ENCODE data around the gene ELAC2. TPM values are rescaled to one million over a fixed set of nuclear protein-coding genes. Genes with fewer than 3 reads are reported as not detected.

ELAC2 gene
- total and polyA plus RNA-seq, 12 donors = 32.3 to 76.8 (median 61.4) TPM

- 80 to 85% methylated on average over 8 of the region's 8 CpGs for WGBS, 2 donors
- Histone ChIP-seq H3K9me3 (no peaks in the 10 kb centered on the region), H3K27me3 (no peaks in the 10 kb centered on the region), H3K4me1 (peaks cover 0 to 6% (median 0%) of the 10 kb centered on the region in 9 donors), H3K27ac (no peak overlapping the region), H3K36me3 (peaks cover 3 to 100% (median 86%) of the 10 kb centered on the region in 9 donors), H3K4me3 (no peak overlapping the region)
- ATAC-seq (no peak), DNase-seq (no peak)
- intact Hi-C loops (cut with DNase I) = loop anchor here (5.0 to 10.0 kb wide), 15 partner anchors 73 to 823 kb away; partner anchors contain the start of genes MYOCD (in 6 of the 10) and ARHGAP44 (in 1 of the 10)
- no peak for TF ChIP-seq CTCF (IDR thresholded peaks at IDR 0.05)
Observed at GRCh38 chr17:13000561-13000960, 17.3 kb downstream of the ELAC2 start.

GRCh38 chr17:12998874-12999273 is 19.0 kb downstream of the ELAC2 start:
- H3K4me1 ChIP-seq = peaks cover 0 to 6% (median 0%) of the 10 kb centered on the region in 9 donors
- TF ChIP-seq CTCF (IDR thresholded peaks at IDR 0.05) = no peak
- H3K27me3 ChIP-seq = no peaks in the 10 kb centered on the region
- peaks cover 3 to 100% (median 88%) of the 10 kb centered on the region in 9 donors for H3K36me3 ChIP-seq
- DNase-seq = no peak
- H3K27ac ChIP-seq = no peak overlapping the region
- no peak overlapping the region for H3K4me3 ChIP-seq
- intact Hi-C loops (cut with DNase I) = loop anchor here in 2 of 10 donors (10.0 kb wide), 2 partner anchors 244 to 814 kb away; no protein-coding TSS in a partner anchor
- H3K9me3 ChIP-seq = no peaks in the 10 kb centered on the region
- 94 to 95% methylated on average over 5 of the region's 5 CpGs for WGBS, 2 donors
- ATAC-seq = no peak

GRCh38 chr17:12998461-12998860 is 19.4 kb downstream of the ELAC2 start:
- ATAC-seq (no peak), DNase-seq (no peak)
- no peak for TF ChIP-seq CTCF (IDR thresholded peaks at IDR 0.05)
- no peak overlapping the region for H3K4me3 ChIP-seq
- 90 to 91% methylated on average over 8 of the region's 8 CpGs for WGBS, 2 donors
- H3K27me3 ChIP-seq = no peaks in the 10 kb centered on the region
- H3K9me3 ChIP-seq = no peaks in the 10 kb centered on the region
- peaks cover 0 to 6% (median 0%) of the 10 kb centered on the region in 9 donors for H3K4me1 ChIP-seq
- intact Hi-C loops (cut with DNase I) = loop anchor here in 2 of 10 donors (10.0 kb wide), 2 partner anchors 244 to 814 kb away; no protein-coding TSS in a partner anchor
- H3K27ac ChIP-seq = no peak overlapping the region
- peaks cover 3 to 100% (median 86%) of the 10 kb centered on the region in 9 donors for H3K36me3 ChIP-seq

- WGBS, 2 donors = 73 to 93% methylated on average over 5 of the region's 5 CpGs
- ATAC-seq (no peak), DNase-seq (no peak)
- no peaks in the 10 kb centered on the region for H3K9me3 ChIP-seq
- no peaks in the 10 kb centered on the region for H3K27me3 ChIP-seq
- peaks cover 0 to 2% (median 0%) of the 10 kb centered on the region in 9 donors for H3K4me1 ChIP-seq
- intact Hi-C loops (cut with DNase I) = loop anchor here in 2 of 10 donors (10.0 kb wide), 2 partner anchors 242 to 812 kb away; no protein-coding TSS in a partner anchor
- TF ChIP-seq CTCF (IDR thresholded peaks at IDR 0.05) = no peak
- peaks cover 3 to 100% (median 84%) of the 10 kb centered on the region in 9 donors for H3K36me3 ChIP-seq
- no peak overlapping the region for H3K4me3 ChIP-seq
- H3K27ac ChIP-seq = no peak overlapping the region
Observed at GRCh38 chr17:12996941-12997340, 20.9 kb downstream of the ELAC2 start.
